Fibroblast of villous mesenchyme (primary cell): ENCODE measurements around the gene FAM174C. TPM values are rescaled to one million over a fixed set of nuclear protein-coding genes. Genes with fewer than 3 reads are reported as not detected.

Experiments used
- DNase-seq: peaks from one replicate; pipeline ENCODE4 v3.0.0-alpha.2; 2010; ENCODE audit warnings: low read depth
- H3K4me3 ChIP-seq: 2 replicates; pipeline ENCODE4 v1.5.1; 2011; ENCODE audit warnings: low read depth, mild to moderate bottlenecking, low read length
- CTCF ChIP-seq: IDR thresholded peaks from 2 replicates; pipeline ENCODE4 v1.5.1; 2012; ENCODE audit warnings: low read depth, mild to moderate bottlenecking, low read length; ENCODE audit not compliant: insufficient read depth
- total RNA-seq: library from RNA; depleted of rRNA; stranded (reverse); fragments of >200 nt; gene quantifications from 2 replicates; pipeline ENCODE4 v1.2.3, GENCODE V29; 2012

Gene FAM174C
- total RNA-seq, 1 donor: 17.3 TPM

- H3K4me3 ChIP-seq: no peak overlapping the region
- DNase-seq: no peak
- TF ChIP-seq CTCF: no peak
Measured at GRCh38 chr19:1278074-1278473, 2.7 kb downstream of the FAM174C start.

- DNase-seq: no peak
- no peak for TF ChIP-seq CTCF
- no peak overlapping the region for H3K4me3 ChIP-seq
Measured at GRCh38 chr19:1278713-1279660, 3.7 kb downstream of the FAM174C start.

GRCh38 chr19:1279782-1280341 lies 4.5 kb downstream of the FAM174C start:
- peak; percentile 82 for DNase-seq
- no peak overlapping the region for H3K4me3 ChIP-seq
- peak; percentile 98 for TF ChIP-seq CTCF

- no peak for DNase-seq
- TF ChIP-seq CTCF: no peak
- no peak overlapping the region for H3K4me3 ChIP-seq
Measured at GRCh38 chr19:1280636-1281568, 5.6 kb downstream of the FAM174C start.

- H3K4me3 ChIP-seq: no peak overlapping the region
- TF ChIP-seq CTCF: no peak
- DNase-seq: no peak
Measured at GRCh38 chr19:1281569-1282287, 6.4 kb downstream of the FAM174C start.
